Measurements from ENCODE around the gene MMP23B.

GRCh38 chr1:1600861-1601563, 31.0 kb upstream of the MMP23B start:
- TF ChIP-seq, protein P1, sequence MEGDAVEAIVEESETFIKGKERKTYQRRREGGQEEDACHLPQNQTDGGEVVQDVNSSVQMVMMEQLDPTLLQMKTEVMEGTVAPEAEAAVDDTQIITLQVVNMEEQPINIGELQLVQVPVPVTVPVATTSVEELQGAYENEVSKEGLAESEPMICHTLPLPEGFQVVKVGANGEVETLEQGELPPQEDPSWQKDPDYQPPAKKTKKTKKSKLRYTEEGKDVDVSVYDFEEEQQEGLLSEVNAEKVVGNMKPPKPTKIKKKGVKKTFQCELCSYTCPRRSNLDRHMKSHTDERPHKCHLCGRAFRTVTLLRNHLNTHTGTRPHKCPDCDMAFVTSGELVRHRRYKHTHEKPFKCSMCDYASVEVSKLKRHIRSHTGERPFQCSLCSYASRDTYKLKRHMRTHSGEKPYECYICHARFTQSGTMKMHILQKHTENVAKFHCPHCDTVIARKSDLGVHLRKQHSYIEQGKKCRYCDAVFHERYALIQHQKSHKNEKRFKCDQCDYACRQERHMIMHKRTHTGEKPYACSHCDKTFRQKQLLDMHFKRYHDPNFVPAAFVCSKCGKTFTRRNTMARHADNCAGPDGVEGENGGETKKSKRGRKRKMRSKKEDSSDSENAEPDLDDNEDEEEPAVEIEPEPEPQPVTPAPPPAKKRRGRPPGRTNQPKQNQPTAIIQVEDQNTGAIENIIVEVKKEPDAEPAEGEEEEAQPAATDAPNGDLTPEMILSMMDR (conservative IDR thresholded peaks at IDR 0.05; ENCODE audit: low read depth in 2 of 2), result no peak
- no peak for TF ChIP-seq JUNB (IDR thresholded peaks at IDR 0.05; ENCODE audit: unreplicated experiment)
- TF ChIP-seq EZH2 (IDR thresholded peaks at IDR 0.05; ENCODE audit: low read depth, unreplicated experiment), result no peak
- no peak for TF ChIP-seq CREB1 (CRISPR knock-in tag; IDR thresholded peaks at IDR 0.05; ENCODE audit: low read depth)
- no peak for TF ChIP-seq POLR2AphosphoS5 (IDR thresholded peaks at IDR 0.05; ENCODE audit: low read depth)
- TF ChIP-seq EZH2phosphoT487 (IDR thresholded peaks at IDR 0.05; ENCODE audit: unreplicated experiment), result no peak
- no peak for TF ChIP-seq REST (IDR thresholded peaks at IDR 0.05; ENCODE audit: unreplicated experiment)
- TF ChIP-seq, protein P2, sequence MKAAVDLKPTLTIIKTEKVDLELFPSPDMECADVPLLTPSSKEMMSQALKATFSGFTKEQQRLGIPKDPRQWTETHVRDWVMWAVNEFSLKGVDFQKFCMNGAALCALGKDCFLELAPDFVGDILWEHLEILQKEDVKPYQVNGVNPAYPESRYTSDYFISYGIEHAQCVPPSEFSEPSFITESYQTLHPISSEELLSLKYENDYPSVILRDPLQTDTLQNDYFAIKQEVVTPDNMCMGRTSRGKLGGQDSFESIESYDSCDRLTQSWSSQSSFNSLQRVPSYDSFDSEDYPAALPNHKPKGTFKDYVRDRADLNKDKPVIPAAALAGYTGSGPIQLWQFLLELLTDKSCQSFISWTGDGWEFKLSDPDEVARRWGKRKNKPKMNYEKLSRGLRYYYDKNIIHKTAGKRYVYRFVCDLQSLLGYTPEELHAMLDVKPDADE (IDR thresholded peaks at IDR 0.05), result no peak
- TF ChIP-seq ZNF331 (CRISPR knock-in tag; IDR thresholded peaks at IDR 0.05; ENCODE audit: low read depth), result no peak

Measured in GM23338 (cell line).